ENCODE data around the gene RMI2.

- no peak for TF ChIP-seq BCL11A (IDR thresholded peaks at IDR 0.05; ENCODE audit: low read depth in 2 of 2, low read length in 2 of 2)
- no peak for TF ChIP-seq CTCF (IDR thresholded peaks at IDR 0.05; ENCODE audit: control extremely low read depth in 1 of 3, insufficient read depth in 1 of 3, low read depth in 1 of 3, low read length in 3 of 3)
- no peak for TF ChIP-seq MAFK (IDR thresholded peaks at IDR 0.05; ENCODE audit: low read depth, low read length)
Measured at GRCh38 chr16:11302977-11303376, 42.3 kb upstream of the RMI2 start.
